Activated CD4-positive, CD25-positive, alpha-beta regulatory T cell treated with anti-CD3 and anti-CD28 coated beads, Interleukin-2, amount 50 U/mL, for 24 hours (primary cell): ENCODE results near the gene SRCIN1.
"Not testable (repeated sequence)": the region's sequence is repeated elsewhere in the genome, so short reads cannot be mapped to it uniquely, and the experiment has no call there.

Source experiments
- ATAC-seq, 2 donors: fragments of 150-1000 bp; cut with Tn5 transposase; one replicate each; pipeline ENCODE4 v1.10.0; 2021; ENCODE audit warnings: mild to moderate bottlenecking in 1 of 2, moderate library complexity in 1 of 2

The SRCIN1 gene

DNA sequence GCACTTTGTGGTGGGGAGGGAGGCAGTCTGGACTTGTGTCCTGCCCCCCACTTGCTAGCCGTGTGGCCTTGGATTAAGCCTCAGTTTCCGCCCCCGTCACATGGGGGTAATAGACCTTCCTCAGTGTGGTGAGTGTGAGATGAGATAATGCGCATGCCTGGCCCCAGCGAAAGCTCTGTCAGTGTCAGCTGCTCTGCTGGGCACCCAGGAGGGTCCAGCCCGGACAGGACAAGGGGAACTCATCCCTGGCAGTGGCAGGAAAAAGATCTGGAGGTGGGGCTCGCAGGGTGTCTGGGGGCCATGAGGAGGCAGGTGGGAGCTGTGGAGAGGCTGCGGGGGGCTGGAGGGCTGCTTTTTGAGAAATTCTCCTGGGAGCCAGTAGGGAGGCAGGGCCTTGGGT, 63.5 kb downstream of the SRCIN1 start:
- no peak for ATAC-seq

DNA sequence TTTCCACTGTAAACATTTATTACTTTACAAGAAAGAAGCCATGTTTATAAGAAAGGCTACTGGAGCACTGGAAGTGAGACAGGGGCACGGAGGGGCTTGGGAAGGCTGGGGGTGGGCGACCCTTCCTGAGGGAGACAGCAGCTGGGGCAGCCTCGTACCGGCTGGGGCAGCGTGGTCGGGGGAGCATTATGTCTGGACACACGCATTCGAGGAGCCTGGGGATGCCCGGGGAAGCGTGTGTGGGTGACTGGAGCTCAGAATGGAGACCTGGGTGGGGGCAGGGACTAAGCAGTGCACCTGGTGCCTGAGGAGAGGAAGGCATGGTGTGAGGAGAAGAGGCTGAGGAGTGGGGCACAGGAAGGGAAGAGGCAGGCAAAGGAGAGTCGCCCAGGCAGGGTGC, 64.5 kb downstream of the SRCIN1 start:
- no peak for ATAC-seq

DNA sequence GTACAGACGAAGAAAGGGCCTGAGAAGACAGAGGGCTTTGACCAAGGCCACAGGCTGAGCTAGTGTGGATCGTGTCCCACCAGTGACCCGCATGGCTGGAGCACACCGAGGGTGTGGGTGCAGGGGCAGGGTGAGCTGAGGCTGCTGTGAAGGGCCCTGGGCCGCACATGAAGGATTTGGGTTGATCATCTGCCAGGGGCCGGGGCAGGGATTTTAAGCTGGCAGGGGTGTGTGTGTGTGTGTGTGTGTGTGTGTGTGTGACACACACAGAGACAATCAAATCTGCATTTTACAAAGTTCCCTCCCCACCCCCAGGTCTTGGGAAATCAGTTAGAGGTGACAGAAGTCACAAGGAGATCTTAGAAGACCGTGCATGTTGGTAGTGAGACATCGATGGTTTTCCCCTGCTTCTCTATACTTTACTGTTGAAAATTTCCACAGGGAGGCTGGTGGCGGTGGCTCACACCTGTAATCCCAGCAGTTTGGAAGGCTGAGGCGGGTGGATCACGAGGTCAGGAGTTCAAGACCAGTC, 65.2 kb downstream of the SRCIN1 start:
- no peak for ATAC-seq

DNA sequence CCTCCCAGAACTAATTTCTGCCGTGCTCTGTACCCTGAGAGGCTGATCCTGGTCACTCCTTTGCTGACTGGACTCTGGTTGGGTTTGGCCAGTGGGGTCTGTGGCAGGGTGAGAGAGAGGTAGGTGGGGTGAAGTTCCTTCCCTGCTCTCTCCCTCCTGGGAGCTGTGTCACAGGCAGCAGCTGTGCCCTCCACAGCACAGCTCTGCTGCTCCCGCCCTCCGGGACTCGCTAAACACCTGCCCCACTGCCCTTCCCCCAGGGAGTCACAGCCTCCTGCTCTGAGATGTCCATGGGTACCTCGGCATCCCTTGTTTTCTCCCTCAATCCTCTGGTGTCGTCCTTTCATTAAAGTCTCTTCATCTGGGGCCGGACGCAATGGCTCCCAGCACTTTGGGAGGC, 66.4 kb downstream of the SRCIN1 start:
- no peak for ATAC-seq

DNA sequence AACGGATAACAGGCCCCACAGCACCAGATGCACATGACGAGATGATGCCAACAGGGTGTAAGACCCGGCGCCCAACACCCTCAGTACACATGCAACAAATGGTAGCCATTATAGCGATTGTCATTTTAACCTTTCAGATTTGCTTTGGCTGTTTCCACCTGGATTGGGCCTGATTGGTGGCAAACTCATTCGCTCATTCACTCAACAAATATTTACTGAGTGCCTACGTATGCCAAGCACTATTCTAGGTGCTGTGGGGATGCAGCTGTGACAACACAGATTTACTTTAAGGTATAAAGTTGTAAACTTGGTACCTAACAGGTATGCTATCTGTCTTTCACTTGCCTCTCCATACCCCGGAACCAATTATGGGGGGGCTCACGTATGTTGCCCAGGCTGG, 66.8 kb downstream of the SRCIN1 start:
- ATAC-seq = no peak

DNA sequence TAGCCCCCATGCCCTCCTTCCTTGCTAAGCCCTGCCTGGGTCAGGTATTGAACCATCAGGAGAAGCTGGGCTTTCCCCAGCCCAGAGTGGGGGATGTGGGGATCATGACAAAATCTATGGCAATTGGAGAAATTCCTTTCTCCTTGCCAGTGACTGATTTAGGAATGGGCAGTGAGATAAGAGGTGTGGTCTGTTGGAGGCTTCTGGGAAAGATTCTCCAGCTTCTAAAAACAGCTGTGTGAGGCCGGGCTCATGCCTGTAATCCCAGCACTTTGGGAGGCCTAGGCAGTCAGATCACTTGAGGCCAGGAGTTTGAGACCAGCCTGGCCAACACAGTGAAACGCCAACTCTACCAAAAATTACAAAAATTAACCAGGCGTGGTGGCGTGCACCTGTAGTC, 69.1 kb downstream of the SRCIN1 start:
- ATAC-seq = no peak

DNA sequence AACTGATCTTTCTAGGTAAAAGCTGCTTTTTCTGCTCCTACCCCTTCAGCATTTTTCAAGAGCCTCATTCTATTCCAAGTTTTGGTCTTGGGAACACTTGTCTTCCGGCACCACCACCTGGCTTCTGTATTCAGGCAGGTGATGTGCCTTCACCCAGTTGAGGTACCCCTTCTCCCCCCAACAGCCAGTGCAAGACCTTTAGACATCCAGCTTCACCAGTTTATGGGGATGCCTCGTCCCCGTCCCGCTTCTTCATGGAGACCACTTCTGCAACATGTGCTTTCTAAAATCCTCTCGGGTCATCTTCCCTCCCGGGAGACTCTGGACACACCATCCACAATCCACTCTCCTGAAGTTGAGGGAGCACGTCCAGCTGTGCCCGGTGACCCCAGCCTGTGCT, 69.9 kb downstream of the SRCIN1 start:
- ATAC-seq = no peak

DNA sequence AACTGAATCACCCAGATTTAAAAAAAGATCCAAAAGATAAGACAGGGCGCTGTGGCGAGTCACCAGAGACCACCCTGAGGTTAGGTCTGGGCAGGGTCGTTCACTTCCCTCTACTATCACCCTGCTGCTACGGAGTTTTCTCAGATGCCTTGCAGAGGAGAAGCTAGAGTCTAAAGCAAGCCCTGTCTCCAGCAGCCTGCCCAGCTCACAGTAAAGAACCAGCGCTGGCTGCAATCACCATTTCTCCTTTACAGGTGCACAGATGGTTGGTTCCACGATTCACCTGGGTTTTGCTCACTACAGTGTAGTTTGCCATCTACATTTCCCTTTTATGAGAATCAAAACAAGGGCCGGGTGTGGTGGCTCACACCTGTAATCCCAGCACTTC, 71.3 kb downstream of the SRCIN1 start:
- no peak for ATAC-seq

DNA sequence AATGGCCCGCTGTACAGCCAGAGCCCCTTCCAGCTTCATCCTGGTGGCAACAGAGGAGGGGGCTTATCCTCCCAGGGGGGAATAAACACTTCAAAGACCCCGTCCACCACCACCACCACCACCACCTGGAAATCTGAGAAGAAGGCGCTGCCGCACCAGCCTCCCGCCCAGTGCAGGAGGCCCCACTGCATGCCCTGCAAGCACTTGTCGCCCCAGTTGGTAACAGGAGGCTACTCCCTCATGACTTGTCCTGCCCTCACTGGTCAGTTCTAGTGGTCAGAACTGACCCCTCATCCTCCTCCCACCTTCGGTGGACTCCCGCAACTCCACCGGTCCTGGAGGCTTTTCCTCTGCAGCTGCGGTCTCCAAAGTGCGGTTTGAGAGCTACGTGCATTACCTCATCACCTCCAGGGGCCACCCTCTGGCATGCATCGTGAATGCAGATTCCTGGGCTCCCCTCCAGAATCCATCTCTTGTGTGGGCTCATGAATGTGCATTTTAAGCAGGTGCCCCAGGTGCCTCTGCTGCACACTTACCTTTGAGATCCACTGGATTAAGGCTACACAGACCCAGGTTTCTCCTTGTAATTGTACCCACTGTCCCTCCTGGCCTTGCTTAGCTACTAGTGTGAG, 71.8 kb downstream of the SRCIN1 start:
- no peak for ATAC-seq

DNA sequence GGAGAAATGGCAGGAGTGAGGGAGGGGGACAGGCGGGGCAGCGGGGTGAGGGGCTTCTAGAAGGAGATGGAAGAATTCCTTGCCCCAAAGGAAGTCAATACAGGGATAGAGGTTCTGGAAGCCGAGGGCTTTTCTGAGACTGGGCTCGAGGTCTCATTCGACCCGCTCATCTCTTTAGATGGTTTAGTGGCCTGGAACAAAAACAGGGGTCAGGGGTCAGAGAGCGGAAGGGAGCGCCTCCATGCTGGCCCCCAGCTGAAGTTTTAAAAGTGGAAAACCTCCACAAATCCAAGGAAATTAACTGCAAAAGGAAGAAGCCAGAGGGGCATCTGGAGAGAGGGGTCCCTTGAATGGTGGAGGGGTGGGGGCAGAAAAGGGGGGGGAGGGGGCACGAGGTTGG, 72.5 kb downstream of the SRCIN1 start:
- ATAC-seq = no peak

DNA sequence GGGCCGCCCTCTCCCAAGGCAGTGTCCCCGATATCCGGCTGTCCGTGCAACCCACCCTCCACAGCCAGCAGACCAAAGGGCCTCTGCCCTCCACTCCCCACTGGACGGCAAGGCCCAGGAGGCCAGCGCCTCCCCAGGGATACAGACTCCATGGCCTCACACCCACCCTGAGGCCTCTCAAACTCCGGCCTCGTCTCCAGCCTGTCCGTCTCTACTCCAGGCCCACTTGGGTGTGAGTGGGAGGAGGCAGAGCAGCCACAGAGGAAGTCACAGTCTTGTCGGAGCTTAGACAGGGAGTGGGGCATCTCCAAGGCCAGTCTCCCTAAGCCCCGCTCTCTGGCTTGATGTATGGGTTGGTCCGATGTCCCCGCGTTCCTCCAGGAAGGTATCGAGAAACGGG, 73.3 kb downstream of the SRCIN1 start:
- ATAC-seq = no peak

DNA sequence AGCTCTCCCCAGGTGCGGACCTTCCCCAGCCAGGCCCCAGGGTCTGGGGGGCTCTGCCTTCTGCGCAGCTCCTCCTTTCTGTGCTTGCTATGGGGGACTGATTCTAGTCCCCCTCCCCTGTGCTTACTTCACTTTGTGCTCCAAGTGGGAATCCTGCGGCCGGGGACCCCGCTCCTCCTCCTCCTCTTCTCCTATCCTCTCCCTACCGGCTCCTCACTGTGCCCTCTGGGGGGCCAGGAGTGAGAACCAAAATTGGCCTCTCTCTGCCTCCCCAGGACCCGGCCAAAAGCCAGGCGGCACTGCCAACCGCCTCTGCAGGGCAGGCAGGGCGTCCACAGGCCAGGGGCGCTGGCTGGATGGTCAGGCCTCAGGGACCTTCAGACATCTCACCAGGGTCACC, 74.0 kb downstream of the SRCIN1 start:
- ATAC-seq = not testable (repeated sequence)

DNA sequence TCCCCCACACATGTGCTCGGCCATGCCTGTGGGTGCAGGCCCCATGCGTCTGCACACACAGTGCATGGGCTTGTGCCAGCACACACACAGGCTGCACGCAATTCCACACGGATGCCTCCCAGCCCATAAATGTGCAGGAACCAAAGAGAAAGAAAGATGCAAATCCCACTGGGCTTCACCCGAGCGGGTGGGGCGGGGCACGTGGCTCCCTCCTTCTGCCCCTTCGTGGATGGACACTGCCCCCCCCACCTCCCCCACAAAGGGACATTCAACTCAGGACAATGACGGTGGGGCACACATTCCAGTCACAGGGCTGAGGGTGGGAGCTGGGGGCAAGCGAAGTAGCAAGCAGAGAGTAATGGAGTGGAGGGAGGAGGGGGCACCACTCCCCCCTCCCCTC, 74.9 kb downstream of the SRCIN1 start:
- ATAC-seq = not testable (repeated sequence)

DNA sequence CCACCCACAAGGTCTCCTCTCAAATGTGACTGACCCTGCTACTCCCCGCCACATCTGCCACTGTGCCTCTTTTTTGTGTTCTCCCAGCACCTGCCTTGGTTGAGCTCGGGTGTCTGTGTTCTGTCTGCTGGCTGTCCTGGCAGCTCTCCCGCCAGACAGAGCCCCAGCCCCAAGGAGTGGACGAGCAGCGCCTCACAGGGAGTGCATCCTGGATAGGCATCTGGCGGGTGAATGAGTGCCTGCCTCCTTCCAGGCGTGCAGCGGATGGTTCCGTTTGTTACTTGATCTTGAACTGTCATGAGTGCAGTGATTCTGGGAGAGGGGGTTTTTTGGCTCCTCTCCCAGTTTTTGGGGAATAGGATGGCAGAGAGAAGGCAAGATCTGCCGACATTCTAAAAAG, 77.6 kb downstream of the SRCIN1 start:
- not testable (repeated sequence) for ATAC-seq

DNA sequence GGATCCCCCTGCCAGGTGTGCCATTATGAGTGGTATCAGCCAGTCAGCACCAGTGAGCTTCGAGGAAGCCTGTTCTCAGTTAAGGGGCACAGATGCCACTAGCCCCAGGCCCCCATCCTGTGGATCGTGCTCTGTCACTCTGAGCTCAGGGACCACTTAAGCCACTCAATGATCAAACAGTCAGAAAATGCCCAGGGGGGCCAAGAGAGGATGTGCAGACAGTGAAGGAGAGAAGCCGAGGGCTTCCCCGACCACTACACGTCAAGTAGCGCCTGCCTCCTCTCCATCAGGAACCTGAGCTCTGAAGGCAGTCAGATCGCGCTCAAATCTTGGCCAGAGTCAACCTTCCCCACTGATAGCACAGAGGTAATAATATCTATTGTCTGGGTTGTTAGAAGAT, 79.2 kb downstream of the SRCIN1 start:
- not testable (repeated sequence) for ATAC-seq

DNA sequence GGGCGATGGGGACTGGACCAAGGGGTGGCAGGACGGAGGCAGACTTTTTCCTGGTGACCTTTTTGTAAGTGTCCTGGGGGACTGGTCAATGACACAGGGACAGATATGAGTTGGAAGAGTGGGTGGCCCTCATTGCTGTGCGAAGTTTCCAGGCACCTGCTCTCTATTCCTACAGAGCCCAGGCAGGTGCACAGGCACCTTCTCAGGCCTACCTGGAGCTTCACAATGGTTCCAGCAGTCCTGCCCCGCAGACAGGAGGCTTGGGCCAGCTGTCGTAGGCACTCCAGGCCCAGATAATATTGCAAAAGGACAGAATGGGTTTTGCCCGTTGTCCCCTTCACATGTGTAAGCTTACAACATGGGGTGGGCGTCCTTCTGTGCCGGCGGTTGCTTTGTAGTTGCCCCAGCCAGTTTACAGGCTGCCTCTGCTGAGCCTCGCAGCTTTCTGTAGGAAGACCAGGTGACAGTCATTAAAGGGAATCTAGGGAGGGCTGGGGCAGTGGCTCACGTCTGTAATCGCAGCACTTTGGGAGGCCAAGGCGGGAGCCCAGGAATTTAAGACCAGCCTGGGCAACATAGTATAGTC, 93.2 kb downstream of the SRCIN1 start:
- ATAC-seq = no peak

DNA sequence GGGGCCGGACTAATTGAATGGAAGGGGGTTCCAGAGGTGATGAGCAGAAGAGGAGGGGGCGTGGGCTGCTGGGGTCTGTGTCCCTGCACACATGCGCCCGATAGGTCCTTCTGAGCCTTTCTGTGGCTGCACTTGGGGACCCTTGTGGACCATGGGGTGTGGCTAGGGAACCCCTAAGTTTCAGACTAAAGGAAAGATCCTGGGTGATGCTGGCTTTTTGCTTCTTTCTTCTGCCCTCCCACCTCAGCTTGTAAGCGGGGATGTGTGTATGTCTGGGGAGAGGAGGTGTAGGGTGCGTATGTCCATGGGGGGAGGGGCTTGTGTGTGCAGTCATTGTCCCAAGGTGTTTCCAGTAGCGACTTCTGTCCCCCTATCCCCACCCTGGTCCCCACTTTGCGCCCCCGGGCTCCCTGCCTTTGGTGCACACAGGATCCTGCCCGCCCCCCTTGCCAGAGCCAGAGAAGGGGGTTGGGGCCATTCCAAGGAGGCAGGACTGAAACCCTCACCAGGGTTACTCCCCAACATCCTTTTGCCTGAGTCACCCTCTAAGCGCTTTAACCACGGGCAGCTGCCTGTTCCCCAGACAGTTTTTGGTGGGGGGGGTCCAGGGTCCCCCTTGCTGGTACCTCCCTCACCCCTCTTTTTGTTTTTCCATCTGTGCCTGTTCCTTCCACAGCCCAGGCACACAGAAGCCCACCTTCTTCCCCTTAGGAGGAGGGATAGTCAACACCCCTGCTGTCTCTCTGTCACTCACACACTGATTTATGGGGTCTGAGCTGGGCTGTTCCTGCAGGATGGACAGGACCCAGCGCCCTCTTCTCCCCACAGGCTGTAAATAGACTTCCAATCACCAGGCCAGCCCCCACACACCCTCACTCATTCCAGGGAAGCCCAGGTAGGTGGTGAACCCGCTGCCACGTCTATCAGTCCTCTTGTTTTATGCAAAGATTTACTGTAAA, 94.3 kb downstream of the SRCIN1 start:
- no peak for ATAC-seq

DNA sequence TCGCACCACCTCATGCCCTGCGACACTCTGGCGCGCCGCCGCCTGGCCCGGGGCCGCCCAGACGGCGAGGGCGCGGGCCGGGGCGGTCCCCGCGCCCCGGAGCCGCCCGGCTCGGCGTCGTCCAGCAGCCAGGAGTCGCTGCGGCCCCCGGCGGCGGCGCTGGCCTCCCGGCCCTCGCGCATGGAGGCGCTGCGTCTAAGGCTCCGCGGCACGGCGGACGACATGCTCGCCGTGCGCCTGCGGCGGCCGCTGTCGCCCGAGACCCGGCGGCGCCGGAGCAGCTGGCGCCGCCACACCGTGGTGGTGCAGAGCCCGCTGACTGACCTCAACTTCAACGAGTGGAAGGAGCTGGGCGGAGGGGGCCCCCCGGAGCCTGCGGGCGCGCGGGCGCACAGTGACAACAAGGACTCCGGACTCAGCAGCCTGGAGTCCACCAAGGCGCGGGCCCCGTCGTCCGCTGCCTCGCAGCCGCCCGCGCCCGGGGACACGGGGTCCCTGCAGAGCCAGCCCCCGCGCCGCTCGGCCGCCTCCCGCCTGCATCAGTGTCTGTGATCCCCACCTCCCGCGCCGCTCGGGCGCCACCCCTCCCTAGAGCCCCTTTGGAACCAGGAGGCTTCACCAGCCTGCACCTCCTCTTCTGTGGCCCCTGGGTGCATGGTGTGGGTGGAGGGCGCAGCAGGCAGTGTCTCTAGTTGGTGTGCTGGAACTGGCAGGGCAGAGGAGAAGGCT, 95.2 kb downstream of the SRCIN1 start:
- ATAC-seq = peak in 1 of 2 donors; percentile 18

DNA sequence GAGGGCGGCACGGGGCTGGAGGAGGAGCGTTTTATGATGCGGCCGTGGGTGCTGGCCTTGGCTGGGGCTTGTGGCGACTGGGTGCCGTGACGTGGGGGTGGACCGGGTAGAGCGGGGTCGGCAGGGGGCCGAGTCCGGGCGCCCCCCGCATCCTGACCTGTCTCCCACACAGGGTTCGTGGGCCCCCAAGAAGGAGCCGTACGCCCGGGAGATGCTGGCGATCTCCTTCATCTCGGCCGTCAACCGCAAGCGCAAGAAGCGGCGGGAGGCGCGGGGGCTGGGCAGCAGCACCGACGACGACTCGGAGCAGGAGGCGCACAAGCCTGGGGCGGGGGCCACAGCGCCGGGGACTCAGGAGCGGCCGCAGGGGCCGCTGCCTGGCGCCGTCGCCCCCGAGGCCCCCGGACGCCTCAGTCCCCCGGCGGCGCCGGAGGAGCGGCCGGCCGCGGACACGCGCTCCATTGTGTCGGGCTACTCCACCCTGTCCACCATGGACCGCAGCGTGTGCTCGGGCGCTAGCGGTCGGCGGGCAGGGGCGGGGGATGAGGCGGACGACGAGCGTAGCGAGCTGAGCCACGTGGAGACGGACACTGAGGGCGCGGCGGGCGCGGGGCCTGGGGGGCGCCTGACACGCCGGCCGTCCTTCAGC, 95.9 kb downstream of the SRCIN1 start:
- peak; percentile 6 to 27 for ATAC-seq

DNA sequence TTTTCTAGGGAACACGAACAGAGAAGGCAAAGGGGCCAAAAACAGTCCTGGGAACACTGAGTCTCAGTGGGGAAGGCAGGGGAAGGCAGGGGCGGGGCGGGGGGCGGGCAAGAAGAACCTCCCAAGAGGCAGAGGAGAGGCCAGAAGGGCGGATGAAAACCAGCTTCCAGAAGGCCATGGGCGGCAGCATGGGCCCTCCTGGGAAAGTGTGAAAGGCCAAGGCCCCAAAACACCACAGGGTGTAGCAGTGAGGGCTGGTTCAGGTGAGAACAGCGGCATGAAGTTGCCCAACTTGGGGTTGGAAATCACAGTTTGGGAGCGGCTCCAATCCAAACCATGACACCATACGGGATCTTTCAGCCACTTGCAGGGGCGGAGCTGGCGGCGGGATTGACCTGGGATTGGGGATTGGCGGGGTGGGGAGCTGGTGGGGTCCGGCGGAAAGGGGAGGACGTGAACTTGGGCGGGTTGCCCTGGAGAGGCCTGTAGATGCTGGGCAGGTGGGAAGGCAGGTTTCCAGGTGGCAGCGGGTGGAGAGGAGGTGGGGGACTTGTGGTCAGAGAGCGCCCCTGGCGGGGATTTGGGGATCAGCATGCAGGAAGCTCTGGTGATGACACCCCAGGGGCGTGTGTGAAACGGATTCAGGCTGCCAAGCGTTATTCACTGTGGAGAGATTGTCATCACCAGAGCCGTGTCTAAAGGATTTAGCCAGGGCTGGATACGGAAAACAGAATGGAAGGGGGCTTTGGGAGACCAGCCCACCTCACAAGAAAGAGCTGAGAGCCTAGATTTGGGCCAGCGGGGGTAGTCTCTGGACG, 96.6 kb downstream of the SRCIN1 start:
- peak; percentile 82 to 86 for ATAC-seq

DNA sequence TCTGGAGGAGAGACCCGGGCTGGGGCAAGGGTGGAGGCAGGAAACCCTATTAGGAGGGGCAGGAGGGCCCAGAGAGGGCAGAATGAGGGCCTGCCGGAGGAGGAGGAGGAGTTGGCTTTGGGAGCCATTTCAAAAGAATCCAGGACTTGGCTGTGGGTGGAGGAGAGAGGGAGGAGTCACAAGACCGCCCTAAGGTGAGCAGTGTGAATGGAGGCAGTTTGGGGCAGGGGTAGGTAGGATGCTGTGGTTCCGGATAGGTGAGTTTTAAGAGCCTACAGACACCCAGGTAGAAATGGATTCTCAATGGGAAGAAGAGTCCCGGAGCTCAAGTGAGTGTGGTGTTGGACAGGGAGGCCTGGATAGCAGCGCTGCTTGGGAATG, 97.2 kb downstream of the SRCIN1 start:
- ATAC-seq = no peak
